Lung (tissue), 12 donors: ENCODE results near the gene TAGLN. TPM values are rescaled to one million over a fixed set of nuclear protein-coding genes. Genes with fewer than 3 reads are reported as not detected.
"Not testable (repeated sequence)": the region's sequence is repeated elsewhere in the genome, so short reads cannot be mapped to it uniquely, and the experiment has no call there.

Experiments used
- ATAC-seq: fragments of 200-7000 bp; cut with Tn5 transposase; one replicate; pipeline ENCODE4 v1.9.1; 2020; ENCODE audit warnings: moderate number of reproducible peaks; ENCODE audit not compliant: insufficient read depth, low FRiP score
- DNase-seq, 3 donors: peaks; one replicate each; pipeline ENCODE4 v3.0.0-alpha.2; 2013 to 2017
- H3K27ac ChIP-seq, 2 donors: one replicate each; pipeline ENCODE4 v1.5.1; 2013; ENCODE audit warnings: mild to moderate bottlenecking in 2 of 2, moderate library complexity in 2 of 2, control low read depth in 1 of 2, inconsistent platforms in 1 of 2, low read depth in 1 of 2, low read length in 1 of 2
- H3K27me3 ChIP-seq, 3 donors: one replicate each; pipeline ENCODE4 v1.5.1; 2013; ENCODE audit warnings: low read length in 2 of 3; ENCODE audit not compliant: control insufficient read depth in 3 of 3, insufficient read depth in 3 of 3
- H3K36me3 ChIP-seq, 4 donors: one replicate each; pipeline ENCODE4 v1.5.1; 2013; ENCODE audit warnings: low read length in 4 of 4, mild to moderate bottlenecking in 1 of 4, moderate library complexity in 1 of 4; ENCODE audit not compliant: control insufficient read depth in 4 of 4, insufficient read depth in 4 of 4
- H3K4me1 ChIP-seq, 5 donors: one replicate each; pipeline ENCODE4 v1.5.1; 2013; ENCODE audit warnings: low read length in 5 of 5, mild to moderate bottlenecking in 2 of 5, moderate library complexity in 1 of 5; ENCODE audit not compliant: control insufficient read depth in 5 of 5, insufficient read depth in 5 of 5
- H3K4me3 ChIP-seq: one replicate; pipeline ENCODE4 v1.5.1; 2013; ENCODE audit warnings: mild to moderate bottlenecking, control low read depth, moderate library complexity
- H3K9ac ChIP-seq, 2 donors: one replicate each; pipeline ENCODE4 v1.5.1; 2013; ENCODE audit warnings: low read length in 2 of 2, control low read depth in 1 of 2; ENCODE audit not compliant: insufficient read depth in 1 of 2
- H3K9me3 ChIP-seq, 4 donors: one replicate each; pipeline ENCODE4 v1.5.1; 2013; ENCODE audit warnings: low read length in 3 of 4, mild to moderate bottlenecking in 1 of 4, moderate library complexity in 1 of 4; ENCODE audit not compliant: control insufficient read depth in 4 of 4, insufficient read depth in 3 of 4
- WGBS, 2 donors: extraction: QIAGEN DNeasy Blood & Tissue Kit; methylation state at CpG; one replicate each; pipeline ENCODE4 v1.1.7; 2013; 5-methylcytosine and 5-hydroxymethylcytosine counted together
- polyA plus RNA-seq, 2 donors: library from polyadenylated mRNA; stranded (reverse); fragments of 200-250 nt; gene quantifications; one replicate each; pipeline ENCODE4 v1.2.1, GENCODE V29; 2013
- total RNA-seq, 2 donors: library from RNA; depleted of rRNA in 1 of 2; stranded (reverse); fragments of >200 nt in 1 of 2; gene quantifications; one replicate each; pipeline ENCODE4 v1.2.1, GENCODE V29; 2014 to 2021
- TF ChIP-seq, protein P1 (sequence below): IDR thresholded peaks from 2 replicates; pipeline ENCODE4 v1.5.1; 2012; ENCODE audit warnings: mild to moderate bottlenecking; ENCODE audit errors: control extremely low read depth, extremely low read depth
- donor health status: control.
- donor health status: control.
- donor health status: Bipolar disorder and iron deficiency.
- donor health status: healthy.
- donor health status: DM: yes; HTN: yes; CAD: no.

Gene TAGLN
- total and polyA plus RNA-seq, 4 donors: 172 to 683 (median 519) TPM

DNA sequence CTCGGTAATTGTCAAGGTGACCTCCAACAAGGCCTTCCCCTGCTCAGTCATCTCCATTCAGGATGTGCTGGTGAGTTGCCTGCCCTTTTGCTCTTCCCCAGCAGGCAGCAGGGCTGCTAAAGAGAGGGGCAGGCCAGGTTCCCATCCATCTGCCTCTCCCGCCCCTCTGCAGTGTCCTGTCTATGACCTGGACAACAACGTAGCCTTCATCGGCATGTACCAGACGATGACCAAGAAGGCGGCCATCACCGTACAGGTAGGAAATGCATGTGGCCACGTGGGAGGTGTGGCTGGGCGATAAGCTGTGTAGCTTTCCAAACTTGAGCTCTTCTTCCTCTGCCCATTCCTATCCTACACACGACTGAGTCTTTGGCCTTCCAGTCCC, 16.6 kb upstream of the TAGLN start:
- H3K36me3 ChIP-seq: peaks cover 9 to 26% (median 12%) of the 10 kb centered on the region in 4 donors
- no peak overlapping the region for H3K27ac ChIP-seq
- H3K4me3 ChIP-seq: no peak overlapping the region
- H3K4me1 ChIP-seq: peaks cover 10 to 25% (median 13%) of the 10 kb centered on the region in 5 donors
- ATAC-seq (no peak), DNase-seq (no peak)
- no peaks in the 10 kb centered on the region for H3K27me3 ChIP-seq
- WGBS, 2 donors: 97 to 98% methylated on average over 10 of the region's 10 CpGs
- no peak overlapping the region for H3K9ac ChIP-seq
- TF ChIP-seq, protein P1, sequence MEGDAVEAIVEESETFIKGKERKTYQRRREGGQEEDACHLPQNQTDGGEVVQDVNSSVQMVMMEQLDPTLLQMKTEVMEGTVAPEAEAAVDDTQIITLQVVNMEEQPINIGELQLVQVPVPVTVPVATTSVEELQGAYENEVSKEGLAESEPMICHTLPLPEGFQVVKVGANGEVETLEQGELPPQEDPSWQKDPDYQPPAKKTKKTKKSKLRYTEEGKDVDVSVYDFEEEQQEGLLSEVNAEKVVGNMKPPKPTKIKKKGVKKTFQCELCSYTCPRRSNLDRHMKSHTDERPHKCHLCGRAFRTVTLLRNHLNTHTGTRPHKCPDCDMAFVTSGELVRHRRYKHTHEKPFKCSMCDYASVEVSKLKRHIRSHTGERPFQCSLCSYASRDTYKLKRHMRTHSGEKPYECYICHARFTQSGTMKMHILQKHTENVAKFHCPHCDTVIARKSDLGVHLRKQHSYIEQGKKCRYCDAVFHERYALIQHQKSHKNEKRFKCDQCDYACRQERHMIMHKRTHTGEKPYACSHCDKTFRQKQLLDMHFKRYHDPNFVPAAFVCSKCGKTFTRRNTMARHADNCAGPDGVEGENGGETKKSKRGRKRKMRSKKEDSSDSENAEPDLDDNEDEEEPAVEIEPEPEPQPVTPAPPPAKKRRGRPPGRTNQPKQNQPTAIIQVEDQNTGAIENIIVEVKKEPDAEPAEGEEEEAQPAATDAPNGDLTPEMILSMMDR: no peak
- H3K9me3 ChIP-seq: no peaks in the 10 kb centered on the region

DNA sequence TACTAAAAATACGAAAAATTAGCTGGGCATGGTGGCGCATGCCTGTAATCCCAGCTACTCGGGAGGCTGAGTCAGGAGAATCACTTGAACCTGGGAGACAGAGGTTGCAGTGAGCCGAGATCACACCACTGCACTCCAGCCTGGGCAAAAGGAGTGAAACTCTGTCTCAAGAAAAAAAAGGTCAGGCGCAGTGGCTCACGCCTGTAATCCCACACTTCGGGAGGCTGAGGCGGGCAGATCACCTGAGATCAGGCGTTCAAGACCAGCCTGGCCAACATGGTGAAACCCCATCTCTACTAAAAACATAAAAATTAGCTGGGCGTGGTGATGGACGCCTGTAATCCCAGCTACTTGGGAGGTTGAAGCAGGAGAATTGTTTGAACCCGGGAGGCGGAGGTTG, 16.0 kb upstream of the TAGLN start:
- not testable (repeated sequence) for H3K27me3 ChIP-seq, H3K9me3 ChIP-seq, H3K27ac ChIP-seq, H3K9ac ChIP-seq, ATAC-seq, DNase-seq, H3K4me3 ChIP-seq
- 95% methylated on average over 13 of the region's 13 CpGs for WGBS, 2 donors
- peaks cover 11 to 31% (median 12%) of the 10 kb centered on the region in 4 donors for H3K36me3 ChIP-seq
- peaks cover 8 to 20% (median 13%) of the 10 kb centered on the region in 5 donors for H3K4me1 ChIP-seq

DNA sequence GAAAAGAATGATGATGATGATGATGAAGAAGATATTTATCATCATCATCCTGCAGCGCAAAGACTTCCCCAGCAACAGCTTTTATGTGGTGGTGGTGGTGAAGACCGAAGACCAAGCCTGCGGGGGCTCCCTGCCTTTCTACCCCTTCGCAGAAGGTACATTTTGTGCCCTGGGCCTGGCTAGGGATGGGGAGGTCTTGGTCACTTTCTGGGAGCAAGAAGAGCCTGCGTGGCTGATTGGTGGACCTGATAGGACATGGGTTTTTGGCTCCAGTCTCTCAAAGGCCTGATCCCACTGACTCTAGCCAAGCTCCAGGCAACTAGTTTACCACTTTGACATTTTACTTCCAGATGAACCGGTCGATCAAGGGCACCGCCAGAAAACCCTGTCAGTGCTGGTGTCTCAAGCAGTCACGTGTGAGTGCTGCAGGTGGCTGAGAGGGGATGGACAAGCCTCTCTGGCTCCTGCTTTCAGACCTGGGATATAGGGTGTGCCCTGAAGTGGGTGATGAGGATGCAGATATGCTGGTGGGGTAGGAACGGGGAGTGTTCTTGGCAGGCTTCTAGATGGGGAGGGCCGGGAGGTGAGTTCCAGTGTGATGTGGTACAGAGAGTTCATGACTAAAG, 15.3 kb upstream of the TAGLN start:
- Histone ChIP-seq H3K9ac (no peak overlapping the region), H3K27ac (peak overlapping the region in 1 of 2 donors; percentile 40), H3K36me3 (peaks cover 11 to 37% (median 12%) of the 10 kb centered on the region in 4 donors), H3K4me3 (no peak overlapping the region), H3K4me1 (peaks cover 6 to 18% (median 13%) of the 10 kb centered on the region in 5 donors), H3K9me3 (no peaks in the 10 kb centered on the region), H3K27me3 (no peaks in the 10 kb centered on the region)
- DNase-seq (no peak), ATAC-seq (no peak)
- 77 to 89% methylated on average over 11 of the region's 11 CpGs for WGBS, 2 donors
- TF ChIP-seq, protein P1: no peak

DNA sequence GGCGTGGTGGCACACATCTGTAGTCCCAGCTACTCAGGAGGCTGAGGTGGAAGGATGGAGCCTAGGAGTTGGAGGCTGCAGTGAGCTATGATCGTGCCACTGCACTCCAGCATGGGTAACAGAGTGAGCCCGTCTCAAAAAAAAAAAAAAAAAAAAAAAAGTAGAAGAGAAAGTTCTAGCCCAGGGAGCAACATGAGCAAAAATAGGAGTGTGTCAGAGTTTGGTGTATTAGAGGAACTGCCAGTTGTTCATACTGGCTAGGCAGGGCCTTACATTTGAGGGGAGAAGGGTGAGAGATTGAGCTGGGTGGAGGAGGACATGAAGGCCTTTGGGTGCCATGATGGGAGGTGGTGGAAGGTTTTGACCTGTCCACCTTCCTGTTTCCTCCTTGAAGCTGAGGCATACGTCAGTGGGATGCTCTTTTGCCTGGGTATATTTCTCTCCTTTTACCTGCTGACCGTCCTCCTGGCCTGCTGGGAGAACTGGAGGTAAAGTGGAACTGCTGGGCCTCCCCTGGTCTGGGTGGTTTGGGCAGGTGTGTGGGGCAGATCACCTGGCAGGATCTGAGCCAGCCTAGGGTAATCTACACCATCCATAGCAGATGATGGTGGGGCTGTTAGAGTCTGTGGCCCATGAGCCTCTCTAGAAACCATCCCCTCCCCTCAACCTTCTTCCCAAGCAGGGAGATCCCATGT, 13.3 kb upstream of the TAGLN start:
- Histone ChIP-seq H3K27me3 (no peaks in the 10 kb centered on the region), H3K36me3 (peaks cover 12 to 57% (median 17%) of the 10 kb centered on the region in 4 donors), H3K4me3 (no peak overlapping the region), H3K27ac (peak overlapping the region in 1 of 2 donors; percentile 83), H3K4me1 (peaks cover 0 to 11% (median 2%) of the 10 kb centered on the region in 5 donors), H3K9me3 (no peaks in the 10 kb centered on the region), H3K9ac (no peak overlapping the region)
- ATAC-seq (no peak), DNase-seq (no peak)
- 75 to 89% methylated on average over 5 of the region's 5 CpGs for WGBS, 2 donors
- TF ChIP-seq, protein P1: no peak
